Heart right ventricle (tissue), 16 donors: ENCODE results near the gene SLC1A2. TPM values are rescaled to one million over a fixed set of nuclear protein-coding genes. Genes with fewer than 3 reads are reported as not detected.

ENCODE experiments used
- ATAC-seq, 8 donors: fragments of 200-7000 bp; cut with Tn5 transposase; one replicate each; pipeline ENCODE4 v1.9.1; 2020; ENCODE audit warnings: mild to moderate bottlenecking in 8 of 8, moderate library complexity in 8 of 8, moderate number of reproducible peaks in 1 of 8
- DNase-seq, 2 donors: peaks; one replicate each; pipeline ENCODE4 v3.0.0-alpha.2; 2020
- H3K27ac ChIP-seq, 10 donors: fragments of 200-600 bp; sonication (generic) in 2 of 10; one replicate each; pipeline versions ENCODE4 v1.5.0 to v1.8.0; 2020 to 2022; ENCODE audit warnings: mild to moderate bottlenecking in 3 of 10
- H3K27me3 ChIP-seq, 7 donors: fragments of 200-600 bp; one replicate each; pipeline ENCODE4 v1.8.0; 2021 to 2022; ENCODE audit warnings: mild to moderate bottlenecking in 2 of 7
- H3K36me3 ChIP-seq, 9 donors: fragments of 200-600 bp; sonication (generic) in 1 of 9; one replicate each; pipeline versions ENCODE4 v1.5.0 to v1.8.0; 2020 to 2022; ENCODE audit warnings: mild to moderate bottlenecking in 2 of 9
- H3K4me1 ChIP-seq, 9 donors: fragments of 200-600 bp; sonication (generic) in 1 of 9; one replicate each; pipeline versions ENCODE4 v1.5.0 to v1.8.0; 2020 to 2022; ENCODE audit warnings: mild to moderate bottlenecking in 4 of 9
- H3K4me3 ChIP-seq, 10 donors: fragments of 200-600 bp; sonication (generic) in 2 of 10; one replicate each; pipeline versions ENCODE4 v1.5.0 to v1.8.0; 2020 to 2022; ENCODE audit warnings: mild to moderate bottlenecking in 7 of 10, moderate library complexity in 2 of 10
- H3K9me3 ChIP-seq, 11 donors: fragments of 200-600 bp in 10 of 11; sonication (generic) in 2 of 11; one replicate each; pipeline versions ENCODE4 v1.5.0 to v1.8.0; 2013 to 2022; ENCODE audit warnings: mild to moderate bottlenecking in 2 of 11, control low read depth in 1 of 11, moderate library complexity in 1 of 11
- CTCF ChIP-seq, 9 donors: fragments of 200-600 bp; sonication (generic) in 2 of 9; IDR thresholded peaks; one replicate each; pipeline versions ENCODE4 v1.5.0 to v1.8.0; 2021 to 2022; ENCODE audit warnings: antibody characterized with exemption in 9 of 9, mild to moderate bottlenecking in 5 of 9, moderate library complexity in 1 of 9
- WGBS, 2 donors: extraction: QIAGEN DNeasy Blood & Tissue Kit; methylation state at CpG; one replicate each; pipeline ENCODE4 v1.1.7; 2013; ENCODE audit warnings: inconsistent platforms in 1 of 2; 5-methylcytosine and 5-hydroxymethylcytosine counted together
- intact Hi-C, 10 donors: fragments of 100-400 bp; cut with DNase I; formaldehyde crosslinking; loops; one replicate each; pipeline versions ENCODE4 v1.11.1 to v1.14.2; 2022
- polyA plus RNA-seq, 2 donors: library from polyadenylated mRNA; stranded (reverse); fragments of 200-250 nt; gene quantifications; one replicate each; pipeline ENCODE4 v1.2.3, GENCODE V29; 2013
- total RNA-seq, 10 donors: library from RNA; stranded (reverse); fragmentation: NEBNext Ultra II Directional in 3 of 10; extraction: Animal tissue kit (Norgen Biotek cat#: 25700) in 3 of 10; gene quantifications; one replicate each; pipeline versions ENCODE4 v1.2.1 to v1.2.4, GENCODE V29; 2021 to 2023
- donor health status: Arrhythmogenic right ventricular cardiomyopathy.
- donor health status: ischemic (EF 13 %, LVEDD 7.1; RV severe dilation, severe dysfunction).
- donor health status: healthy with polysubstance abuse.
- donor health status: DM: no; HTN: yes; CAD: no.
- donor health status: DM: no; HTN: no; CAD: no.
- donor health status: ischemic (EF 25% LVEDD 6.9; RV normal size, moderate dysfunction).
- donor health status: ischemic (EF 25% LVEDD 5.7; RV mildly dilated, moderate dysfunction).
- donor health status: healthy.
- donor health status: DM: yes; HTN: yes; CAD: no.
- donor health status: Ischemic cardiomyopathy.
- donor health status: ischemic (EF 35%, LVEDD 5.7; RV mildly dilated, moderate dysfunction).
- donor health status: nonischemic (EF 11% LVEDD 7.7; RV severe dilation, severe dysfunction).
- donor health status: DM: yes; HTN: yes; CAD: no.
- donor health status: PGD.
- donor health status: ischemic (EF 29% LVEDD 5.4; RV normal size, mild dysfunction).
- donor health status: nonischemic (EF 23%, LVEDD 6.1; RV moderate dilation, normal function).

The SLC1A2 gene
- total and polyA plus RNA-seq, 12 donors: 0.29 to 25.8 (median 3.4) TPM

GRCh38 chr11:35211952-35212351, 207.4 kb downstream of the SLC1A2 start:
- Histone ChIP-seq H3K4me3 (no peak overlapping the region), H3K27ac (peak overlapping the region in 4 of 10 donors; percentile 16 to 89 (median 34)), H3K27me3 (no peaks in the 10 kb centered on the region), H3K36me3 (peaks cover 0 to 71% (median 0%) of the 10 kb centered on the region in 9 donors), H3K9me3 (peaks cover 0 to 14% (median 0%) of the 10 kb centered on the region in 11 donors), H3K4me1 (peaks cover 0 to 63% (median 0%) of the 10 kb centered on the region in 9 donors)
- intact Hi-C loops: no loop called here
- WGBS, 2 donors: 92 to 94% methylated on average over 3 of the region's 3 CpGs
- TF ChIP-seq CTCF (IDR thresholded peaks at IDR 0.05): no peak
- no peak for DNase-seq
- ATAC-seq: peak in 3 of 8 donors; percentile 29 to 33 (median 29)

DNA sequence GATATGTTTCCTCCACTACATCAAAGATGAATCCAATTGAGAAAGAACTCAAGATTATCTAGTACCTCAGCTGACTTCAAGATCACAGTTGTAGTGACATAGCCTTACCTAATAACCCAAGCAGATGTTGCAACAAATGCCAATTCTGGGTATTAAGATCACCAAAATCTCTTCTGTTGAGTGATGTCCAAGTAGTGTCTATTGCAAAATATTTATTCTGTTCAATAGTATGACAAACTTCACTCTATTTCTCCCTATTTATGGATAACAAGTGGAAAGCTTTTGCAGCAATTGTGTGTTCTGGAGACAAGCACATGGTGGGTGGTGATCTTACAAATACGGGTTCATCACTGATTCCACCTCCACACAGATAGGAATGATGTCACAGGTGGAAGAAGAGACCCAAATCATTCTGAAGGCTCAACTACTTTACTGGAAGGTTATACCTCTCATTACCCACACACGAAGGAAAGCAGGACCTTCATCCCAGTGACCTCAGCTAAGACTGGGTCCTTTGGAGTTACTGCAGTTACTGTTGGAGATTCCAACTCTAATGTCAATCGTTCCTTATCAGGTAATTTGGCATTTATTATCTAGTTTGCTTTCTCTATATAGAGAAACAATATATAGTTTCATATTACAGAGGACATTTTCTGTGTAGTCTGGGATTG, 208.3 kb downstream of the SLC1A2 start:
- peaks cover 0 to 14% (median 0%) of the 10 kb centered on the region in 11 donors for H3K9me3 ChIP-seq
- H3K4me1 ChIP-seq: peaks cover 0 to 56% (median 0%) of the 10 kb centered on the region in 9 donors
- ATAC-seq (no peak), DNase-seq (no peak)
- H3K36me3 ChIP-seq: peaks cover 0 to 71% (median 0%) of the 10 kb centered on the region in 9 donors
- H3K4me3 ChIP-seq: no peak overlapping the region
- H3K27me3 ChIP-seq: no peaks in the 10 kb centered on the region
- H3K27ac ChIP-seq: peak overlapping the region in 1 of 10 donors; percentile 89
- TF ChIP-seq CTCF (IDR thresholded peaks at IDR 0.05): no peak
- intact Hi-C loops: no loop called here
- 82 to 87% methylated on average over 3 of the region's 3 CpGs for WGBS, 2 donors

GRCh38 chr11:35208795-35209194, 210.6 kb downstream of the SLC1A2 start:
- Histone ChIP-seq H3K9me3 (peaks cover 0 to 14% (median 0%) of the 10 kb centered on the region in 11 donors), H3K4me1 (peaks cover 0 to 34% (median 0%) of the 10 kb centered on the region in 9 donors), H3K4me3 (no peak overlapping the region), H3K27ac (no peak overlapping the region), H3K36me3 (peaks cover 0 to 79% (median 0%) of the 10 kb centered on the region in 9 donors), H3K27me3 (no peaks in the 10 kb centered on the region)
- DNase-seq: no peak
- intact Hi-C loops: no loop called here
- TF ChIP-seq CTCF (IDR thresholded peaks at IDR 0.05): no peak
- WGBS, 2 donors: 70 to 76% methylated on average over 4 of the region's 4 CpGs
- no peak for ATAC-seq

DNA sequence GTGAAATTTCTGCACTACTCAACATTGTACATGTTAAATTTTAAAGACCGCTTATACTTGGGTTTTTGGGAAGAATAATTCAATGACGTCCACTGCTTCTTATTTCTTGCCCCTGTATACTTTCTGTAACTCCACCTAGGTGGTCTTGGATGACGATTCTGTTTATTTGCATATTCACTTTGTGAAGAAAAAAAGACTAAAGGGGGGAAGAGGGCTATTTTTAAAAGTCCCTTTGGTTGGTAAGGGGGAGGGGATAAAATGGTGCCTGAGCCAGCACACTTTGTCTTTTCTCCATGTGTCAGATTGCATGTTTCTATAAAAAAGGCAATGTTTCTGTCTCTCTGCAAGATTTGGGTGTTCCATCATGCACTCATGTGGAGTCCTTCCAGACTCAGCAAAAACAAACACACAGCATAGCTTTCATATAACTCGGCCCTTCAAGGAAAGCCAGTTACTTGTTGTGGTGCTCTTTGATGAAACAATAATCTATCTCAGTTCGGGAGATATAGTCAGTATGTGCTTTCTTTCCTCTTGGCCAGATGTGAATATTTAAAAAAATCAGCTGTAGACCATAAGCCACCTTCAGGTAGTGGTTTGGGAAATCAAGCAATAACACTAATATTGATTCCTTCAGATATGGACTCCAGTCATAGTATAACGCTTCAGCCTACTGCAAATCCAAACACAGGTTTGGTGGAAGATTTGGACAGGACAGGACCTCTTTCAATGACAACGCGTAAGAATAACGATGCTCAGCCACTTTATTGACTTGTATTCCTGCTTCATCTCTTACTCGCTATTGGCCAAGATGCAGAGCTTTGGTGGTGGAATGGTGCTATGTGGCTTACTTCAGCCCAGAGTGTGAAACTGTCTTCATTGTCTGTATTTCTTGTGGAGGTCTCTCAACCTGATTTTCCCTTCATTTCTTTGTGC, 211.6 kb downstream of the SLC1A2 start:
- peaks cover 0 to 23% (median 0%) of the 10 kb centered on the region in 9 donors for H3K4me1 ChIP-seq
- no peak for TF ChIP-seq CTCF (IDR thresholded peaks at IDR 0.05)
- H3K27me3 ChIP-seq: no peaks in the 10 kb centered on the region
- intact Hi-C loops: no loop called here
- H3K9me3 ChIP-seq: peaks cover 0 to 14% (median 0%) of the 10 kb centered on the region in 11 donors
- 89 to 90% methylated on average over 10 of the region's 10 CpGs for WGBS, 2 donors
- no peak overlapping the region for H3K27ac ChIP-seq
- H3K4me3 ChIP-seq: no peak overlapping the region
- DNase-seq: no peak
- H3K36me3 ChIP-seq: peaks cover 0 to 85% (median 0%) of the 10 kb centered on the region in 9 donors
- no peak for ATAC-seq
